Measurements from ENCODE around the gene SLC12A7. TPM values are rescaled to one million over a fixed set of nuclear protein-coding genes. Genes with fewer than 3 reads are reported as not detected.

SLC12A7 gene
- total RNA-seq, 1 donor from 2014 or later, result 24.5 TPM

GRCh38 chr5:1004461-1005248, 107.2 kb downstream of the SLC12A7 start:
- peak; percentile 66 for DNase-seq (ENCODE audit: low spot score)
- Mint-ChIP-seq H3K9me3 (ENCODE audit: unreplicated experiment) (no peaks in the 10 kb centered on the region), H3K4me3 (ENCODE audit: unreplicated experiment) (peak overlapping the region; percentile 31), H3K27me3 (ENCODE audit: unreplicated experiment) (peaks cover 20% of the 10 kb centered on the region), H3K4me1 (ENCODE audit: unreplicated experiment) (peaks cover 9% of the 10 kb centered on the region), H3K27ac (ENCODE audit: unreplicated experiment) (no peak overlapping the region), H3K36me3 (ENCODE audit: low read depth, unreplicated experiment) (no peaks in the 10 kb centered on the region)
- TF ChIP-seq, protein P1, sequence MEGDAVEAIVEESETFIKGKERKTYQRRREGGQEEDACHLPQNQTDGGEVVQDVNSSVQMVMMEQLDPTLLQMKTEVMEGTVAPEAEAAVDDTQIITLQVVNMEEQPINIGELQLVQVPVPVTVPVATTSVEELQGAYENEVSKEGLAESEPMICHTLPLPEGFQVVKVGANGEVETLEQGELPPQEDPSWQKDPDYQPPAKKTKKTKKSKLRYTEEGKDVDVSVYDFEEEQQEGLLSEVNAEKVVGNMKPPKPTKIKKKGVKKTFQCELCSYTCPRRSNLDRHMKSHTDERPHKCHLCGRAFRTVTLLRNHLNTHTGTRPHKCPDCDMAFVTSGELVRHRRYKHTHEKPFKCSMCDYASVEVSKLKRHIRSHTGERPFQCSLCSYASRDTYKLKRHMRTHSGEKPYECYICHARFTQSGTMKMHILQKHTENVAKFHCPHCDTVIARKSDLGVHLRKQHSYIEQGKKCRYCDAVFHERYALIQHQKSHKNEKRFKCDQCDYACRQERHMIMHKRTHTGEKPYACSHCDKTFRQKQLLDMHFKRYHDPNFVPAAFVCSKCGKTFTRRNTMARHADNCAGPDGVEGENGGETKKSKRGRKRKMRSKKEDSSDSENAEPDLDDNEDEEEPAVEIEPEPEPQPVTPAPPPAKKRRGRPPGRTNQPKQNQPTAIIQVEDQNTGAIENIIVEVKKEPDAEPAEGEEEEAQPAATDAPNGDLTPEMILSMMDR (IDR thresholded peaks at IDR 0.05; ENCODE audit: unreplicated experiment), result no peak

GRCh38 chr5:1003296-1003937, 108.4 kb downstream of the SLC12A7 start:
- Mint-ChIP-seq H3K27ac (ENCODE audit: unreplicated experiment) (peak overlapping the region; percentile 43), H3K27me3 (ENCODE audit: unreplicated experiment) (peaks cover 19% of the 10 kb centered on the region)

DNA sequence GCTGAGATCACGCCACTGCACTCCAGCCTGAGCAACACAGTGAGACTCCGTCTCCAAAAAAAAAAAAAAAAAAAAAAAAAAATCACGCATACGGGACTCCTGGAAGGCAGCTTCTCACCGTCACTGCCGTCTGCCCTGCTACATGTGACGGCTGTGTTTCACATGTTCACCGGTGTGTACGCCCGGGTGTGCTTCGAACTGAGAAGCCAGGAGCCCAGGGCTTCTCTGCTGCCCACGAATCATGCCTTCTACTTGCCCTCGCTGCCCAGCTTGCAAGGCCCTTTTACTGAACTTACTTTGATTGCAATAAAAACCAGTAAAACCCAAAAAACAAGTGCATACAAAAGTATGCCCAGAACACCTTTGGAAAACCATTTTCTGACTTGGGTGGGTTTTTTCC, 109.0 kb downstream of the SLC12A7 start:
- Mint-ChIP-seq H3K36me3 (ENCODE audit: low read depth, unreplicated experiment) (no peaks in the 10 kb centered on the region), H3K9me3 (ENCODE audit: unreplicated experiment) (no peaks in the 10 kb centered on the region), H3K27me3 (ENCODE audit: unreplicated experiment) (peaks cover 17% of the 10 kb centered on the region), H3K27ac (ENCODE audit: unreplicated experiment) (peak overlapping the region; percentile 43), H3K4me1 (ENCODE audit: unreplicated experiment) (peaks cover 9% of the 10 kb centered on the region), H3K4me3 (ENCODE audit: unreplicated experiment) (peak overlapping the region; percentile 47)
- TF ChIP-seq, protein P1 (IDR thresholded peaks at IDR 0.05; ENCODE audit: unreplicated experiment), result no peak
- no peak for DNase-seq (ENCODE audit: low spot score)

More at GRCh38 chr5:1003296-1003937, 108.4 kb downstream of the SLC12A7 start:
- TF ChIP-seq, protein P1 (IDR thresholded peaks at IDR 0.05; ENCODE audit: unreplicated experiment), result no peak
- no peaks in the 10 kb centered on the region for H3K36me3 Mint-ChIP-seq (ENCODE audit: low read depth, unreplicated experiment)
- no peaks in the 10 kb centered on the region for H3K9me3 Mint-ChIP-seq (ENCODE audit: unreplicated experiment)
- peak overlapping the region; percentile 47 for H3K4me3 Mint-ChIP-seq (ENCODE audit: unreplicated experiment)
- no peak for DNase-seq (ENCODE audit: low spot score)
- peaks cover 9% of the 10 kb centered on the region for H3K4me1 Mint-ChIP-seq (ENCODE audit: unreplicated experiment)

GRCh38 chr5:1002271-1002546, 109.7 kb downstream of the SLC12A7 start:
- Mint-ChIP-seq H3K4me3 (ENCODE audit: unreplicated experiment) (no peak overlapping the region), H3K4me1 (ENCODE audit: unreplicated experiment) (peaks cover 12% of the 10 kb centered on the region), H3K27me3 (ENCODE audit: unreplicated experiment) (peaks cover 12% of the 10 kb centered on the region), H3K27ac (ENCODE audit: unreplicated experiment) (no peak overlapping the region), H3K9me3 (ENCODE audit: unreplicated experiment) (no peaks in the 10 kb centered on the region), H3K36me3 (ENCODE audit: low read depth, unreplicated experiment) (no peaks in the 10 kb centered on the region)
- no peak for DNase-seq (ENCODE audit: low spot score)
- TF ChIP-seq, protein P1 (IDR thresholded peaks at IDR 0.05; ENCODE audit: unreplicated experiment), result no peak
